ENCODE data around the gene EPHB2. TPM values are rescaled to one million over a fixed set of nuclear protein-coding genes. Genes with fewer than 3 reads are reported as not detected.

The EPHB2 gene
- total RNA-seq, 4 donors from 2014 or later: 0.08 to 3.4 (median 1.9) TPM

DNA sequence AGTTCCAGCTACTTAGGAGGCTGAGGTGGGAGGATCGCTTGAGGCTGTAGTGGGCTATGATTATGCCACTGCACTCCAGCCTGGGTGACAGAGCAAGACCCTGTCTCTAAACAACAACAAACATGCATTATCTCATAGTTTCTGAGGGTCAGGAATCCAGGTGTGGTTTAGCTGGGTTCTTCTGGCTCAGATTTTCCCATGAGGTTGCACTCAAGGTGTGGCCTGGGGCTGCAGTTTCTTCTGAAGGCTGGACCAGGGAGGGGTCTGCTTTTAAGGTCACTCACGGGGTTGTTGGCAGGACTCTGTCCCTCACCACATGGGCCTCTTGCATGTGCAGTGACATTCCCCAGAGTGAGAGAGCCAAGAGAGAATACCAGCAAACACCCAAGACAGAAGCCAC is 77.0 kb downstream of the EPHB2 start:
- Histone ChIP-seq H3K27me3 (peaks cover 0 to 89% (median 0%) of the 10 kb centered on the region in 4 donors), H3K9me3 (no peaks in the 10 kb centered on the region), H3K27ac (no peak overlapping the region), H3K4me3 (no peak overlapping the region), H3K4me1 (peaks cover 0 to 25% (median 0%) of the 10 kb centered on the region in 3 donors), H3K36me3 (no peaks in the 10 kb centered on the region)
- WGBS, 2 donors: 79 to 96% methylated on average over 2 of the region's 2 CpGs
- DNase-seq: no peak
- intact Hi-C loops (cut with DNase I): no loop called here
- no peak for TF ChIP-seq POLR2A (IDR thresholded peaks at IDR 0.05)
- TF ChIP-seq, protein P1, sequence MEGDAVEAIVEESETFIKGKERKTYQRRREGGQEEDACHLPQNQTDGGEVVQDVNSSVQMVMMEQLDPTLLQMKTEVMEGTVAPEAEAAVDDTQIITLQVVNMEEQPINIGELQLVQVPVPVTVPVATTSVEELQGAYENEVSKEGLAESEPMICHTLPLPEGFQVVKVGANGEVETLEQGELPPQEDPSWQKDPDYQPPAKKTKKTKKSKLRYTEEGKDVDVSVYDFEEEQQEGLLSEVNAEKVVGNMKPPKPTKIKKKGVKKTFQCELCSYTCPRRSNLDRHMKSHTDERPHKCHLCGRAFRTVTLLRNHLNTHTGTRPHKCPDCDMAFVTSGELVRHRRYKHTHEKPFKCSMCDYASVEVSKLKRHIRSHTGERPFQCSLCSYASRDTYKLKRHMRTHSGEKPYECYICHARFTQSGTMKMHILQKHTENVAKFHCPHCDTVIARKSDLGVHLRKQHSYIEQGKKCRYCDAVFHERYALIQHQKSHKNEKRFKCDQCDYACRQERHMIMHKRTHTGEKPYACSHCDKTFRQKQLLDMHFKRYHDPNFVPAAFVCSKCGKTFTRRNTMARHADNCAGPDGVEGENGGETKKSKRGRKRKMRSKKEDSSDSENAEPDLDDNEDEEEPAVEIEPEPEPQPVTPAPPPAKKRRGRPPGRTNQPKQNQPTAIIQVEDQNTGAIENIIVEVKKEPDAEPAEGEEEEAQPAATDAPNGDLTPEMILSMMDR (IDR thresholded peaks at IDR 0.05): no peak

DNA sequence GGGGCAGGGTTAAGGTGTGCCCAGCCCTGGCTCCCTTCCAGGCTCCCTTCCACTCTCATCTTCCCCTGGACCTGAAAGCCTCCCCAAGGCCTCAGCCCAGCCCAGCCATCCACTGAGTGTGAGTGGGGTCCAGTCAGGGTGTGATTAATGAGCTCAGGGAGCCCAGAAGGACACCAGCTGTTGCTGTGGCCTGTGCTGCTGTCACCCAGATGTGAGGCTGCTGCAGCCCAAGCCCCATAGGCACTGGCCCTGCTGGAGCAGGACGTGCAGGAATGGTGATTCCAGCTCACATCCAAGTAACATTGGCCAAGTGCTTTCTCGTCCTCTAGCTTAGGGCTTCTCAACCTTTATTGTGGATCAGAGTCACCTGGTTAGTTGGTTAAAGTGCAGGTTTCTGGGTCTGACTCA is 77.6 kb downstream of the EPHB2 start:
- WGBS, 2 donors: 47 to 66% methylated on average over 2 of the region's 2 CpGs
- no peak overlapping the region for H3K27ac ChIP-seq
- DNase-seq: no peak
- H3K9me3 ChIP-seq: no peaks in the 10 kb centered on the region
- H3K4me3 ChIP-seq: no peak overlapping the region
- intact Hi-C loops (cut with DNase I): no loop called here
- peaks cover 0 to 89% (median 0%) of the 10 kb centered on the region in 4 donors for H3K27me3 ChIP-seq
- peaks cover 0 to 25% (median 0%) of the 10 kb centered on the region in 3 donors for H3K4me1 ChIP-seq
- no peaks in the 10 kb centered on the region for H3K36me3 ChIP-seq
- no peak for TF ChIP-seq POLR2A (IDR thresholded peaks at IDR 0.05)
- TF ChIP-seq, protein P1 (IDR thresholded peaks at IDR 0.05): no peak

DNA sequence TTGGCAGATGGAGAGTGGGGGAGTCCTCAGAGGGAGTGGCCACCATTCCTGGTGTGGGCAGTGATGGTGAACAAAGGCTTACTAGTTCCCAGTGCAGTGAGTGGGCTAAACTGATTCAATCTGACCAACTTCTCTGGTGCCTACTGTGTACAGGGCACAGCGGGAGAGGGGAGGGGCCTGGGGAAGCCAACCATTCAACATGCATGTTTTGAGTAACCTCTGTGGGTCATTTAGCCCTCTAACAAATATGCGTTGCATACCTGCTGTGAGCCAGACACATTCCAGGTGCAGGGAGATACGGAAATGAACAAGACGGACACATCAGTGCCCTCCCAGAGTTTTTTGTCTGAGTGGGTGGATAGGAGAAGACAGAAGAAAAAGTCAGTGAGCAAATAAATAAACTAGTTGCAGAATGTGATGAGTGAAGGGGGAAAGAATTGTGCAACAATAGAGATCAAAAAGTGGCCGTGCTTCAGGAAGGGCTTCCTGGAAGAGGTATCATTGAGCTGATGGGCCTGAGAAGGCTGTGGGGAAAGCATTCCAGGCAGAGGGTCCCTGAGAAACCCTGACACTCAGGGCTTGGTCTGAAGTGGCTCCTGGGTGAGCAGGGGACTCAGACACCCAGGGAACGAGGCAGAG is 78.8 kb downstream of the EPHB2 start:
- TF ChIP-seq, protein P1 (IDR thresholded peaks at IDR 0.05): no peak
- TF ChIP-seq POLR2A (IDR thresholded peaks at IDR 0.05): no peak
- 75 to 79% methylated on average over 5 to 6 of the region's 6 CpGs for WGBS, 2 donors
- H3K4me3 ChIP-seq: no peak overlapping the region
- H3K9me3 ChIP-seq: no peaks in the 10 kb centered on the region
- no peak overlapping the region for H3K27ac ChIP-seq
- peaks cover under 1 to 31% (median 4%) of the 10 kb centered on the region in 3 donors for H3K4me1 ChIP-seq
- no peaks in the 10 kb centered on the region for H3K36me3 ChIP-seq
- intact Hi-C loops (cut with DNase I): no loop called here
- peaks cover 0 to 88% (median 0%) of the 10 kb centered on the region in 4 donors for H3K27me3 ChIP-seq
- DNase-seq: no peak

DNA sequence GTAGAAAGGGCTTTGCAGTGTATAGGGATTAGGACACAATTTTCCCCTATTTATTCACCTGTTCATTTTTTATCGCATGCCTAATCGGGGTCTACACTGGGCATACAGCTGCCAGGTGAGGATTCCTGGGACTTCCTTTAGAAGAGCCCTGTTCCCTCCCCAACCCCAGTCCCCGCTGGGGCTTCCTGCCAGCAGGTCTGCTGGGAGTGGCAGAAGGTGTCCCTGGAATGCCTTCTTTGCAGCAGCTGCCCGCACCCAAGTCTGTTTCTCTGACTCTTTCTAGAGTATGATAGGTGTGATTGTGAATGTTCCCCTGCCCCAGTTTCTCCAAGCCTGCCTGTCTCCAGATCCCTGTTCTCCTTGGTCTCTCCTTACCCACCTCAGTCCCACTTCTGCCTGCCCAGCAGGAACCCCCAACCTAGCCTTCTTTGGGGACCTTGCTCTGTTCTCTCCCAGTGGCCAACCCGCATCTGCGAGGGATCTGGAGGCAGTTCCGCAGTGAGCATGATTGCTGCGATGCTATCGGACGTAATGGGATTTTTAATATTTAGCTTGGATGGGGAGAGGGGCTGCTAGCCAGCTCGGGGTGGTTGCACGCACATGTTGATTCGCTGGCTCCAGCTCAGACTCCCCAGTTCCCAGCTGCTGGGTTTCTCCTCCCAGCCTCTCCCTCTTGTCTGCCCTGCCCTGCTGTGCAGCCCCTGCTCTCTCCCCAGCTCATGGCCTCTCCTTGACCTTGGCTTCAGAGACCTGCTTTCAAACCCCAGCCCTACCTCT is 79.8 kb downstream of the EPHB2 start:
- 46 to 74% methylated on average over 13 of the region's 13 CpGs for WGBS, 2 donors
- H3K36me3 ChIP-seq: no peaks in the 10 kb centered on the region
- peaks cover 10 to 40% (median 13%) of the 10 kb centered on the region in 3 donors for H3K4me1 ChIP-seq
- no peak for DNase-seq
- TF ChIP-seq POLR2A (IDR thresholded peaks at IDR 0.05): no peak
- TF ChIP-seq, protein P1 (IDR thresholded peaks at IDR 0.05): no peak
- H3K9me3 ChIP-seq: no peaks in the 10 kb centered on the region
- H3K27ac ChIP-seq: no peak overlapping the region
- H3K4me3 ChIP-seq: no peak overlapping the region
- intact Hi-C loops (cut with DNase I): no loop called here
- H3K27me3 ChIP-seq: peaks cover 0 to 78% (median 0%) of the 10 kb centered on the region in 4 donors

DNA sequence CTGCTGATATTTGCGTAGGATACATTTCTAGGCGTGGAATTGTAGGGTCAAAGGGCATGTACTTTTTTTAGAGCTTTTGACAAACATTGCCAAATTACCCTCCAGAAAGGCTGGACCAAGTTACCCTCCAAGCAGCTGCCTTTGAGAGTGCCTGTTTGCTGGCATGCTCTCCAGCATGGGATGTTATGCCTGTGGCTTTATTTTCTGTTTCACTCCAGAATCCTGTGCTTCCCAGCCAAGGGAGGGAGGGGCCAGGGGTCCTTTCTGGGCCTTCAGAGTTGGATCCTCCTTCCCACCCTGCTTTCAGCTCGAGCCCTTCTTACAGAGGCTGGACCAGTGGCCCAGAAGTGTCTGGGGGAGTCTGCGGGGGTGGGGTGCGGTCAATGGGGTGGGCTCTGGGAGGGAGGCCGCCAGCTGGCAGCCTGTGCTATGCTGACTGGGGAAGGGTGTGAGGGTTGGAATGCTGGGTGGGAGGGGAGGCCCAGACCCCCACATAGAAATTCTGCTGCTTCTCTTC is 81.2 kb downstream of the EPHB2 start:
- H3K27me3 ChIP-seq: peaks cover 0 to 76% (median 0%) of the 10 kb centered on the region in 4 donors
- 70 to 95% methylated on average over 2 of the region's 6 CpGs for WGBS, 2 donors
- H3K27ac ChIP-seq: no peak overlapping the region
- intact Hi-C loops (cut with DNase I): no loop called here
- H3K4me1 ChIP-seq: peaks cover 12 to 46% (median 17%) of the 10 kb centered on the region in 3 donors
- H3K9me3 ChIP-seq: no peaks in the 10 kb centered on the region
- H3K4me3 ChIP-seq: no peak overlapping the region
- TF ChIP-seq, protein P1 (IDR thresholded peaks at IDR 0.05): no peak
- TF ChIP-seq POLR2A (IDR thresholded peaks at IDR 0.05): no peak
- H3K36me3 ChIP-seq: no peaks in the 10 kb centered on the region
- no peak for DNase-seq
